SK-N-SH (cell line): ENCODE data around the gene AMACR.
"Not testable (repeated sequence)": the region's sequence is repeated elsewhere in the genome, so short reads cannot be mapped to it uniquely, and the experiment has no call there.

Experiments used
- CTCF ChIP-seq: fragments of 200-600 bp; sonication (generic); IDR thresholded peaks from 2 replicates; pipeline ENCODE4 v1.6.1; 2017; ENCODE audit warnings: antibody characterized with exemption, mild to moderate bottlenecking, moderate library complexity
- EP300 ChIP-seq, 2 experiments: IDR thresholded peaks; 2 replicates each; pipeline versions ENCODE4 v1.4.0 to v1.6.1; 2012; ENCODE audit warnings: borderline replicate concordance in 1 of 2, low read depth in 1 of 2, low read length in 1 of 2
- FOXM1 ChIP-seq: IDR thresholded peaks from 2 replicates; pipeline ENCODE4 v1.4.0; 2012; ENCODE audit warnings: low read depth, mild to moderate bottlenecking
- RAD21 ChIP-seq: IDR thresholded peaks from 2 replicates; pipeline ENCODE4 v1.6.1; 2012; ENCODE audit warnings: mild to moderate bottlenecking, low read length
- RCOR1 ChIP-seq: fragments of 150-350 bp; IDR thresholded peaks from 2 replicates; pipeline ENCODE4 v1.6.1; 2017; ENCODE audit warnings: antibody characterized with exemption, low read length
- TEAD4 ChIP-seq: IDR thresholded peaks from 2 replicates; pipeline ENCODE4 v1.4.0; 2012; ENCODE audit warnings: mild to moderate bottlenecking, borderline replicate concordance; ENCODE audit not compliant: insufficient read depth
- USF1 ChIP-seq: IDR thresholded peaks from 2 replicates; pipeline ENCODE4 v1.4.0; 2012; ENCODE audit warnings: low read depth, borderline replicate concordance
- TF ChIP-seq, protein P1 (sequence below): IDR thresholded peaks from 2 replicates; pipeline ENCODE4 v1.6.1; 2012; ENCODE audit warnings: mild to moderate bottlenecking, low read depth, low read length, moderate library complexity
- TF ChIP-seq, protein P2 (sequence below): fragments of 150-350 bp; IDR thresholded peaks from 2 replicates; pipeline ENCODE4 v1.6.1; 2017; ENCODE audit warnings: antibody characterized with exemption, low read length, low read depth, borderline replicate concordance

- TF ChIP-seq CTCF; TEAD4; RCOR1; RAD21; USF1; EP300 (IDR thresholded peaks at IDR 0.05; ENCODE audit: borderline replicate concordance in 1 of 2, low read depth in 1 of 2, low read length in 1 of 2); FOXM1: not testable (repeated sequence)
- TF ChIP-seq, protein P1, sequence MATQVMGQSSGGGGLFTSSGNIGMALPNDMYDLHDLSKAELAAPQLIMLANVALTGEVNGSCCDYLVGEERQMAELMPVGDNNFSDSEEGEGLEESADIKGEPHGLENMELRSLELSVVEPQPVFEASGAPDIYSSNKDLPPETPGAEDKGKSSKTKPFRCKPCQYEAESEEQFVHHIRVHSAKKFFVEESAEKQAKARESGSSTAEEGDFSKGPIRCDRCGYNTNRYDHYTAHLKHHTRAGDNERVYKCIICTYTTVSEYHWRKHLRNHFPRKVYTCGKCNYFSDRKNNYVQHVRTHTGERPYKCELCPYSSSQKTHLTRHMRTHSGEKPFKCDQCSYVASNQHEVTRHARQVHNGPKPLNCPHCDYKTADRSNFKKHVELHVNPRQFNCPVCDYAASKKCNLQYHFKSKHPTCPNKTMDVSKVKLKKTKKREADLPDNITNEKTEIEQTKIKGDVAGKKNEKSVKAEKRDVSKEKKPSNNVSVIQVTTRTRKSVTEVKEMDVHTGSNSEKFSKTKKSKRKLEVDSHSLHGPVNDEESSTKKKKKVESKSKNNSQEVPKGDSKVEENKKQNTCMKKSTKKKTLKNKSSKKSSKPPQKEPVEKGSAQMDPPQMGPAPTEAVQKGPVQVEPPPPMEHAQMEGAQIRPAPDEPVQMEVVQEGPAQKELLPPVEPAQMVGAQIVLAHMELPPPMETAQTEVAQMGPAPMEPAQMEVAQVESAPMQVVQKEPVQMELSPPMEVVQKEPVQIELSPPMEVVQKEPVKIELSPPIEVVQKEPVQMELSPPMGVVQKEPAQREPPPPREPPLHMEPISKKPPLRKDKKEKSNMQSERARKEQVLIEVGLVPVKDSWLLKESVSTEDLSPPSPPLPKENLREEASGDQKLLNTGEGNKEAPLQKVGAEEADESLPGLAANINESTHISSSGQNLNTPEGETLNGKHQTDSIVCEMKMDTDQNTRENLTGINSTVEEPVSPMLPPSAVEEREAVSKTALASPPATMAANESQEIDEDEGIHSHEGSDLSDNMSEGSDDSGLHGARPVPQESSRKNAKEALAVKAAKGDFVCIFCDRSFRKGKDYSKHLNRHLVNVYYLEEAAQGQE = not testable (repeated sequence)
- TF ChIP-seq, protein P2, sequence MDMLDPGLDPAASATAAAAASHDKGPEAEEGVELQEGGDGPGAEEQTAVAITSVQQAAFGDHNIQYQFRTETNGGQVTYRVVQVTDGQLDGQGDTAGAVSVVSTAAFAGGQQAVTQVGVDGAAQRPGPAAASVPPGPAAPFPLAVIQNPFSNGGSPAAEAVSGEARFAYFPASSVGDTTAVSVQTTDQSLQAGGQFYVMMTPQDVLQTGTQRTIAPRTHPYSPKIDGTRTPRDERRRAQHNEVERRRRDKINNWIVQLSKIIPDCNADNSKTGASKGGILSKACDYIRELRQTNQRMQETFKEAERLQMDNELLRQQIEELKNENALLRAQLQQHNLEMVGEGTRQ = not testable (repeated sequence)
Observed at GRCh38 chr5:34010146-34010545, 2.3 kb upstream of the AMACR start.
